Measurements from ENCODE around the gene ULK4. TPM values are rescaled to one million over a fixed set of nuclear protein-coding genes. Genes with fewer than 3 reads are reported as not detected.
"Not testable (repeated sequence)": the region's sequence is repeated elsewhere in the genome, so short reads cannot be mapped to it uniquely, and the experiment has no call there.

Gene ULK4
- total RNA-seq, 2 donors from 2014 or later: 4.4 to 8.3 TPM

- TF ChIP-seq CTCF (IDR thresholded peaks at IDR 0.05): no peak
- Histone ChIP-seq H3K9ac (ENCODE audit: low read depth in 2 of 2, low read length in 2 of 2) (no peak overlapping the region), H3K4me3 (no peak overlapping the region), H3K36me3 (no peaks in the 10 kb centered on the region), H3K4me1 (no peaks in the 10 kb centered on the region), H3K27ac (no peak overlapping the region), H3K9me3 (no peaks in the 10 kb centered on the region), H3K27me3 (no peaks in the 10 kb centered on the region)
- intact Hi-C loops (cut with DNase I): no loop called here
- DNase-seq: no peak
These were observed 108.2 kb downstream of the ULK4 start for GRCh38 chr3:41853540-41854196.

GRCh38 chr3:41848753-41849574, 112.9 kb downstream of the ULK4 start:
- Histone ChIP-seq H3K27me3 (no peaks in the 10 kb centered on the region), H3K9me3 (no peaks in the 10 kb centered on the region), H3K36me3 (no peaks in the 10 kb centered on the region), H3K27ac (no peak overlapping the region), H3K4me1 (no peaks in the 10 kb centered on the region), H3K4me3 (no peak overlapping the region), H3K9ac (ENCODE audit: low read depth in 2 of 2, low read length in 2 of 2) (no peak overlapping the region)
- DNase-seq: no peak
- no peak for TF ChIP-seq CTCF (IDR thresholded peaks at IDR 0.05)
- intact Hi-C loops (cut with DNase I): no loop called here

- Histone ChIP-seq H3K27ac (no peak overlapping the region), H3K4me1 (no peaks in the 10 kb centered on the region), H3K36me3 (no peaks in the 10 kb centered on the region), H3K9me3 (no peaks in the 10 kb centered on the region), H3K9ac (ENCODE audit: low read depth in 2 of 2, low read length in 2 of 2) (no peak overlapping the region), H3K4me3 (no peak overlapping the region), H3K27me3 (no peaks in the 10 kb centered on the region)
- intact Hi-C loops (cut with DNase I): no loop called here
- no peak for DNase-seq
- TF ChIP-seq CTCF (IDR thresholded peaks at IDR 0.05): no peak
These were observed 114.2 kb downstream of the ULK4 start for GRCh38 chr3:41847679-41848078.

- Histone ChIP-seq H3K36me3 (no peaks in the 10 kb centered on the region), H3K27me3 (no peaks in the 10 kb centered on the region), H3K4me1 (no peaks in the 10 kb centered on the region), H3K27ac (no peak overlapping the region), H3K4me3 (no peak overlapping the region), H3K9ac (ENCODE audit: low read depth in 2 of 2, low read length in 2 of 2) (no peak overlapping the region), H3K9me3 (no peaks in the 10 kb centered on the region)
- DNase-seq: no peak
- TF ChIP-seq CTCF (IDR thresholded peaks at IDR 0.05): no peak
- intact Hi-C loops (cut with DNase I): no loop called here
These were observed 115.1 kb downstream of the ULK4 start for GRCh38 chr3:41846850-41847249.

- no peak overlapping the region for H3K27ac ChIP-seq
These were observed 116.1 kb downstream of the ULK4 start for GRCh38 chr3:41845826-41846225.

GRCh38 chr3:41844256-41844655, 117.6 kb downstream of the ULK4 start:
- H3K4me3 ChIP-seq; H3K27ac ChIP-seq; H3K4me1 ChIP-seq; DNase-seq; H3K36me3 ChIP-seq; H3K9ac ChIP-seq (ENCODE audit: low read depth in 2 of 2, low read length in 2 of 2); H3K27me3 ChIP-seq; H3K9me3 ChIP-seq; intact Hi-C loops (cut with DNase I): not testable (repeated sequence)

More at GRCh38 chr3:41845826-41846225, 116.1 kb downstream of the ULK4 start:
- Histone ChIP-seq H3K27me3 (no peaks in the 10 kb centered on the region), H3K4me1 (no peaks in the 10 kb centered on the region), H3K9ac (ENCODE audit: low read depth in 2 of 2, low read length in 2 of 2) (no peak overlapping the region), H3K9me3 (no peaks in the 10 kb centered on the region), H3K36me3 (no peaks in the 10 kb centered on the region), H3K4me3 (no peak overlapping the region)
- no peak for TF ChIP-seq CTCF (IDR thresholded peaks at IDR 0.05)
- intact Hi-C loops (cut with DNase I): no loop called here
- DNase-seq: no peak

GRCh38 chr3:41840936-41841668, 120.8 kb downstream of the ULK4 start:
- H3K4me1 ChIP-seq; DNase-seq; H3K9ac ChIP-seq (ENCODE audit: low read depth in 2 of 2, low read length in 2 of 2); H3K36me3 ChIP-seq; H3K27me3 ChIP-seq; intact Hi-C loops (cut with DNase I); H3K27ac ChIP-seq; H3K9me3 ChIP-seq; H3K4me3 ChIP-seq: not testable (repeated sequence)
